IMR-90 (cell line): ENCODE measurements around the gene SIAH1. TPM values are rescaled to one million over a fixed set of nuclear protein-coding genes. Genes with fewer than 3 reads are reported as not detected.

ENCODE experiments used
- ATAC-seq: fragments of 200-7000 bp; cut with Tn5 transposase; 2 replicates; pipeline ENCODE4 v1.9.1; 2020; ENCODE audit warnings: low read depth, mild to moderate bottlenecking, moderate library complexity
- BruUV-seq: library from RNA; stranded (reverse); fragments of 400-500 nt; replicated peaks from 2 replicates; lab custom pipeline; 2021; lab: Mats Ljungman, UMichigan
- CTCF ChIA-PET: fragments of 300-600 bp; formaldehyde crosslinking; extraction: SDS; loops from one replicate; lab custom pipeline; 2021; ENCODE audit warnings: antibody characterized with exemption; lab: Yijun Ruan, JAX
- POLR2A ChIA-PET: fragments of 300-600 bp; sonication (Branson Sonifier 250); formaldehyde crosslinking; loops from one replicate; lab custom pipeline; 2022; ENCODE audit warnings: antibody characterized with exemption; ENCODE audit not compliant: unreplicated experiment; lab: Charles Lee
- DNase-seq: peaks from one replicate; pipeline ENCODE4 v3.0.0; 2013
- H2AFZ ChIP-seq: replicated peaks from 2 replicates; pipeline ENCODE3; 2013; ENCODE audit warnings: low read length, mild to moderate bottlenecking; ENCODE audit not compliant: poor library complexity
- H2AK5ac ChIP-seq: 2 replicates; pipeline ENCODE4 v1.6.1; 2013; ENCODE audit warnings: low read depth, low read length, inconsistent platforms
- H2AK9ac ChIP-seq: replicated peaks from 2 replicates; pipeline ENCODE3; 2013; ENCODE audit warnings: mild to moderate bottlenecking, low read depth, low read length, moderate library complexity; ENCODE audit not compliant: poor library complexity
- H2BK120ac ChIP-seq: 2 replicates; pipeline ENCODE4 v1.6.1; 2013; ENCODE audit warnings: low read depth, low read length, inconsistent platforms
- H2BK15ac ChIP-seq: 3 replicates; pipeline ENCODE4 v1.6.1; 2013; ENCODE audit warnings: low read depth, low read length, inconsistent platforms
- H2BK20ac ChIP-seq: 2 replicates; pipeline ENCODE4 v1.6.1; 2013; ENCODE audit warnings: low read depth, mild to moderate bottlenecking, inconsistent platforms, low read length, moderate library complexity
- H2BK5ac ChIP-seq: 2 replicates; pipeline ENCODE4 v1.6.1; 2013; ENCODE audit warnings: mild to moderate bottlenecking, low read depth, low read length, inconsistent platforms; ENCODE audit not compliant: poor library complexity, severe bottlenecking
- H3K14ac ChIP-seq: replicated peaks from 2 replicates; pipeline ENCODE4 v1.6.1; 2013; ENCODE audit warnings: low read depth, low read length, inconsistent platforms
- H3K18ac ChIP-seq: 2 replicates; pipeline ENCODE4 v1.6.1; 2013; ENCODE audit warnings: low read depth, low read length, control low read depth
- H3K23ac ChIP-seq: 2 replicates; pipeline ENCODE4 v1.6.1; 2013; ENCODE audit warnings: low read depth, low read length, inconsistent platforms
- H3K27ac ChIP-seq: 2 replicates; pipeline ENCODE4 v1.5.1; 2013; ENCODE audit warnings: mild to moderate bottlenecking, control low read depth, low read length; ENCODE audit not compliant: insufficient read depth
- H3K27me3 ChIP-seq: 2 replicates; pipeline ENCODE4 v1.6.1; 2013; ENCODE audit warnings: low read length; ENCODE audit not compliant: control insufficient read depth, insufficient read depth
- H3K36me3 ChIP-seq: 2 replicates; pipeline ENCODE4 v1.6.1; 2013; ENCODE audit warnings: low read length, mixed read lengths; ENCODE audit not compliant: control insufficient read depth, insufficient read depth
- H3K4ac ChIP-seq: 2 replicates; pipeline ENCODE4 v1.6.1; 2013; ENCODE audit warnings: low read depth, low read length, inconsistent platforms
- H3K4me1 ChIP-seq: 2 replicates; pipeline ENCODE4 v1.6.1; 2013; ENCODE audit warnings: low read length, mixed read lengths; ENCODE audit not compliant: control insufficient read depth, insufficient read depth
- H3K4me2 ChIP-seq: 2 replicates; pipeline ENCODE4 v1.6.1; 2013; ENCODE audit warnings: low read depth, mild to moderate bottlenecking, control low read depth, low read length, moderate library complexity
- H3K4me3 ChIP-seq: 2 replicates; pipeline ENCODE4 v1.5.1; 2013; ENCODE audit warnings: low read depth, mild to moderate bottlenecking, control low read depth, low read length, moderate library complexity; ENCODE audit not compliant: insufficient read depth
- H3K56ac ChIP-seq: 2 replicates; pipeline ENCODE4 v1.6.1; 2013; ENCODE audit warnings: low read length, inconsistent platforms; ENCODE audit not compliant: insufficient read depth; ENCODE audit errors: extremely low read depth
- H3K79me1 ChIP-seq, 2 experiments: 2 replicates each; pipeline ENCODE4 v1.6.1; 2013; ENCODE audit warnings: low read length in 2 of 2, inconsistent platforms in 1 of 2, low read depth in 1 of 2
- H3K9ac ChIP-seq: 2 replicates; pipeline ENCODE4 v1.6.1; 2013; ENCODE audit warnings: low read depth, low read length, control low read depth
- H3K9me1 ChIP-seq: 2 replicates; pipeline ENCODE4 v1.6.1; 2013; ENCODE audit warnings: low read length, inconsistent platforms; ENCODE audit not compliant: insufficient read depth
- H3K9me3 ChIP-seq: 2 replicates; pipeline ENCODE4 v1.6.1; 2013; ENCODE audit warnings: low read length; ENCODE audit not compliant: control insufficient read depth, insufficient read depth
- H4K20me1 ChIP-seq: 2 replicates; pipeline ENCODE4 v1.6.1; 2013; ENCODE audit warnings: low read length, inconsistent platforms; ENCODE audit not compliant: insufficient read depth
- H4K5ac ChIP-seq: 2 replicates; pipeline ENCODE4 v1.6.1; 2013; ENCODE audit warnings: mild to moderate bottlenecking, low read depth, low read length, control low read depth
- H4K8ac ChIP-seq, 2 experiments: 2 replicates each; pipeline ENCODE4 v1.6.1; 2013; ENCODE audit warnings: low read depth in 2 of 2, low read length in 2 of 2, control low read depth in 1 of 2, inconsistent platforms in 1 of 2
- H4K91ac ChIP-seq: 2 replicates; pipeline ENCODE4 v1.6.1; 2013; ENCODE audit warnings: low read depth, low read length, inconsistent platforms; ENCODE audit not compliant: insufficient read depth
- CEBPB ChIP-seq: IDR thresholded peaks from 2 replicates; pipeline ENCODE4 v1.6.1; 2012; ENCODE audit warnings: low read depth, low read length, improper control_type of control experiment
- FOS ChIP-seq: fragments of 150-350 bp; IDR thresholded peaks from 2 replicates; pipeline ENCODE4 v1.6.1; 2016; ENCODE audit warnings: low read depth, low read length
- WGBS, 2 experiments: methylation state at CpG; one replicate each; pipeline versions ENCODE4 v1.1.5 to v1.1.7; 2013; ENCODE audit warnings: missing lambda C conversion rate in 2 of 2; ENCODE audit not compliant: insufficient read length in 1 of 2; ENCODE audit errors: extremely low coverage in 2 of 2; 5-methylcytosine and 5-hydroxymethylcytosine counted together
- dilution Hi-C: fragments of 300-500 bp; cut with HindIII; formaldehyde crosslinking; loops from one replicate; pipeline ENCODE4 v1.14.3; 2018; ENCODE audit warnings: low sequenced_read_pairs; ENCODE audit not compliant: unreplicated experiment
- in situ Hi-C: fragments of 300-500 bp; cut with MboI; formaldehyde crosslinking; loops from 3 replicates; pipeline ENCODE4 v1.14.3; 2019; ENCODE audit warnings: low sequenced_read_pairs, inconsistent platforms, mixed read lengths
- intact Hi-C: fragments of 100-400 bp; cut with micrococcal nuclease; formaldehyde crosslinking; loops from 2 replicates; pipeline ENCODE4 v1.10.0; 2022
- polyA plus RNA-seq, 3 experiments: library from polyadenylated mRNA; depleted of rRNA; stranded (reverse); fragments of >200 nt; gene quantifications; 2 replicates each; pipeline ENCODE4 v1.2.3, GENCODE V29; 2012; ENCODE audit warnings: low replicate concordance in 1 of 3
- total RNA-seq: library from RNA; depleted of rRNA; stranded (reverse); fragments of >200 nt; gene quantifications from 2 replicates; pipeline ENCODE4 v1.2.3, GENCODE V29; 2012

SIAH1 gene
- total and polyA plus RNA-seq, 2 of the 4 experiments (the other 2 are of a cell fraction): 10.3 to 17.7 TPM

DNA sequence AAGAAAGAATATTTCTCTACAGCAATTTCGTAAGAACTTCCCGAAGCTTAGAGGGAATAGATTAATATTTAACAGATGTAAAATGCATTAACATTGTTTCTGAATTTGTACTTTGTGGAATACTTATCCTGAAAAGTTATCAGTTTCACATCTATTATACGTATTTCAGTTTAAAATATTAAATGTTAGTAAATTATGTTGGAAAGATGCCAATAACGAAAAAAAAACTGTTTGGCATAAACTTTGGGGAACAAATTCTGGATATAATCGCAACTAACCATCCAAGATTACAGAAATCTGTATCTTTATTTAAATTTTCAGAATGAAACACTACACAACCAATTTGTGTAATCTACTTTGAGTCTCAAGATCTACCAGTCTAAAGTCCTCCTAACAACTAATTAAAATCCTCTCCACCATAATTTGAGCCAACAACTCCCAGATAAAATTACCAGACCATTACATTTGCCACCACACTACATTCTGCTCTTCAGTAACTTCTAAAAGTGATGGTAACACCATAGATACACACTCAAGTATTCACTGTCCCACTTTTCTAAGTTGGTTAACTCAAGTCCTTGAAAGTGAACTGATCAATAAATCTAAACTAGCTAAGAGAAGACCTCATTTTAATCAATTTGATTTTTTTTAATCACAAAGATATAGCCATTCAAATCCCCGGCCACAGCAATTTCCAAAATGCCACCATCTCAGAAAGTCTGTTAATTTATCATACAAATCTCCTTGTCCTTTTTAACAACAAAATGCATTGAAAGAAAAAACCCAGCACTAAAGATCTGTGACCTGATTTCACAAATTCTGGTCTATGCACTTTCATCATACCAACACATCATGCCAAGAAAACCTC, 2.0 kb downstream of the SIAH1 start:
- dilution Hi-C loops: no loop called here
- peak overlapping the region; percentile 63; the same call in 1 of the 2 replicates for H2AK5ac ChIP-seq
- H2AFZ ChIP-seq: no peak overlapping the region
- no peak overlapping the region for H4K8ac ChIP-seq
- H3K14ac ChIP-seq: peak overlapping the region; percentile 95
- CTCF ChIA-PET: interaction anchor here (0.5 to 2.5 kb wide), 4 partner anchors 11 to 240 kb away, joined by 3 to 11 read pairs (median 4); no protein-coding TSS in a partner anchor
- 0% methylated on average over 1 of the region's 6 CpGs; no CpG with 5 or more reads in 1 of the 2 experiments for WGBS, 2 experiments
- no peaks in the 10 kb centered on the region for H3K27me3 ChIP-seq
- H2BK15ac ChIP-seq: no peak overlapping the region
- intact Hi-C loops: loop anchor here (5.0 kb wide), 2 partner anchors 119 to 224 kb away; no protein-coding TSS in a partner anchor
- peak overlapping the region; percentile 79 for H3K18ac ChIP-seq
- no peak overlapping the region for H2BK120ac ChIP-seq
- BruUV-seq: TSS peak; percentile 15
- H2BK5ac ChIP-seq: peak overlapping the region; percentile 79
- DNase-seq: peak; percentile 48
- no peak overlapping the region for H2BK20ac ChIP-seq
- peak overlapping the region; percentile 3; the same call in 1 of the 2 replicates for H3K27ac ChIP-seq
- H3K4me1 ChIP-seq: peaks cover 7% of the 10 kb centered on the region
- peaks cover 15% of the 10 kb centered on the region for H3K9me1 ChIP-seq
- no peaks in the 10 kb centered on the region for H3K36me3 ChIP-seq
- ATAC-seq: no peak
- in situ Hi-C loops: no loop called here
- peaks cover 48% of the 10 kb centered on the region for H4K20me1 ChIP-seq
- peaks cover 0 to 51% of the 10 kb centered on the region in 2 experiments; a peak in 3 of 4 replicates for H3K79me1 ChIP-seq
- peak overlapping the region; percentile 95 for H3K23ac ChIP-seq
- H3K56ac ChIP-seq: peak overlapping the region; percentile 67; the same call in 1 of the 2 replicates
- peak overlapping the region; percentile 96 for H3K9ac ChIP-seq
- peak overlapping the region; percentile 57; the same call in 1 of the 2 replicates for H3K4ac ChIP-seq
- POLR2A ChIA-PET: no interaction called here
- peak overlapping the region; percentile 96 for H3K4me2 ChIP-seq
- H2AK9ac ChIP-seq: no peak overlapping the region
- no peaks in the 10 kb centered on the region for H3K9me3 ChIP-seq
- H3K4me3 ChIP-seq: peak overlapping the region; percentile 95
- peak overlapping the region; percentile 60; the same call in 1 of the 2 replicates for H4K91ac ChIP-seq
- TF ChIP-seq FOS (no peak), CEBPB (0 out of 2 replicates have a peak, but pooled peaks have one; percentile 19)
- peak overlapping the region; percentile 38; the same call in 1 of the 2 replicates for H4K5ac ChIP-seq
